Tibial nerve (tissue), 4 donors: Measurements from ENCODE around the gene GSTM5. TPM values are rescaled to one million over a fixed set of nuclear protein-coding genes. Genes with fewer than 3 reads are reported as not detected.
"Not testable (repeated sequence)": the region's sequence is repeated elsewhere in the genome, so short reads cannot be mapped to it uniquely, and the experiment has no call there.

Experiments
- DNase-seq, 2 donors: peaks; one replicate each; pipeline ENCODE4 v3.0.0-alpha.2; 2019; ENCODE audit warnings: low spot score in 2 of 2
- H3K27ac ChIP-seq, 4 donors: fragments of 200-600 bp; sonication (generic) in 3 of 4; one replicate each; pipeline ENCODE4 v1.5.1; 2017 to 2019; ENCODE audit warnings: mild to moderate bottlenecking in 1 of 4
- H3K27me3 ChIP-seq, 2 donors: fragments of 200-600 bp; sonication (generic) in 1 of 2; one replicate each; pipeline versions ENCODE4 v1.5.1 to v1.6.0; 2017 to 2019
- H3K36me3 ChIP-seq, 3 donors: fragments of 200-600 bp; sonication (generic); one replicate each; pipeline ENCODE4 v1.5.1; 2018 to 2019
- H3K4me1 ChIP-seq, 4 donors: fragments of 200-600 bp; sonication (generic) in 3 of 4; one replicate each; pipeline ENCODE4 v1.5.1; 2017 to 2019
- H3K4me3 ChIP-seq, 4 donors: fragments of 200-600 bp; sonication (generic) in 3 of 4; one replicate each; pipeline ENCODE4 v1.5.1; 2017 to 2019; ENCODE audit warnings: mild to moderate bottlenecking in 1 of 4, moderate library complexity in 1 of 4
- H3K9me3 ChIP-seq, 4 donors: fragments of 200-600 bp; sonication (generic) in 3 of 4; one replicate each; pipeline ENCODE4 v1.5.1; 2017 to 2019
- EP300 ChIP-seq, 2 donors: sonication (generic); formaldehyde crosslinking; IDR thresholded peaks; one replicate each; pipeline ENCODE4 v1.6.1; 2017; ENCODE audit warnings: antibody characterized with exemption in 2 of 2, mild to moderate bottlenecking in 1 of 2
- POLR2A ChIP-seq, 2 donors: fragments of 450-650 bp; IDR thresholded peaks; one replicate each; pipeline ENCODE4 v1.6.1; 2017; ENCODE audit warnings: antibody characterized with exemption in 2 of 2, mild to moderate bottlenecking in 2 of 2, moderate library complexity in 2 of 2
- WGBS, 2 donors: methylation state at CpG; one replicate each; pipeline ENCODE4 v1.1.5; 2018; 5-methylcytosine and 5-hydroxymethylcytosine counted together
- total RNA-seq, 4 donors: library from RNA; depleted of rRNA; stranded (reverse); fragments of >200 nt; gene quantifications; one replicate each; pipeline ENCODE4 v1.1.0, GENCODE V29; 2016
- TF ChIP-seq, protein P1 (sequence below), 5 experiments: fragments of 200-600 bp in 3 of 5; fragments of 450-650 bp in 2 of 5; sonication (generic) in 3 of 5; IDR thresholded peaks; one replicate each; pipeline ENCODE4 v1.5.1; 2016 to 2019; ENCODE audit warnings: antibody characterized with exemption in 5 of 5, mild to moderate bottlenecking in 3 of 5, moderate library complexity in 2 of 5

The GSTM5 gene
- total RNA-seq, 4 donors from 2014 or later: 1.1 to 9.2 (median 2.8) TPM

DNA sequence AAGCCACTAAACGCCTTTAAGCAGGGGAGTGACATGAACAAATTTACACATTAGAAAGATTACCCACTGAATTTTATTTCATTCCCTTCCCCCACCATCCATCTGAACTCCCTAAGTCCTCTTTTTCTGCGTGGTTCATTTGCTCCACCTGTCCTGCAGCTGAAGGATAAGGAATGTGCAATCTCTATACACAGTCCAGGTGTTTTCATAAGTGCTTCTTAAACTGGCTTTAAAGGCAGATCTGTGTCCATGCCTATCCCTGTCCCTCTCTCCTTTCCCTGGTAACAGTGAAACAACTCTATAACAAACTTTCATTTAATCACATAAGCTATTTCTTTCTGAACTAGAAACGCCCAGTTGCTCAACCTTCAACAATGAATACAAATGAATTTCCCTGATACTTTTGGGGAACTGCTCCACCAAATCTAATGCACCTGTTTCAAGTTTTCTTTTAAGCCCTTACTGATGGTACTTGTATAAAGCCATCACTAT lies 20.4 kb downstream of the GSTM5 start:
- WGBS, 2 donors: 67 to 68% methylated on average over 3 of the region's 3 CpGs
- peak overlapping the region in 1 of 4 donors; percentile 31 for H3K27ac ChIP-seq
- no peaks in the 10 kb centered on the region for H3K27me3 ChIP-seq
- peaks cover 0 to 38% (median 0%) of the 10 kb centered on the region in 3 donors for H3K36me3 ChIP-seq
- no peaks in the 10 kb centered on the region for H3K9me3 ChIP-seq
- H3K4me1 ChIP-seq: no peaks in the 10 kb centered on the region
- no peak for DNase-seq
- TF ChIP-seq, protein P1, sequence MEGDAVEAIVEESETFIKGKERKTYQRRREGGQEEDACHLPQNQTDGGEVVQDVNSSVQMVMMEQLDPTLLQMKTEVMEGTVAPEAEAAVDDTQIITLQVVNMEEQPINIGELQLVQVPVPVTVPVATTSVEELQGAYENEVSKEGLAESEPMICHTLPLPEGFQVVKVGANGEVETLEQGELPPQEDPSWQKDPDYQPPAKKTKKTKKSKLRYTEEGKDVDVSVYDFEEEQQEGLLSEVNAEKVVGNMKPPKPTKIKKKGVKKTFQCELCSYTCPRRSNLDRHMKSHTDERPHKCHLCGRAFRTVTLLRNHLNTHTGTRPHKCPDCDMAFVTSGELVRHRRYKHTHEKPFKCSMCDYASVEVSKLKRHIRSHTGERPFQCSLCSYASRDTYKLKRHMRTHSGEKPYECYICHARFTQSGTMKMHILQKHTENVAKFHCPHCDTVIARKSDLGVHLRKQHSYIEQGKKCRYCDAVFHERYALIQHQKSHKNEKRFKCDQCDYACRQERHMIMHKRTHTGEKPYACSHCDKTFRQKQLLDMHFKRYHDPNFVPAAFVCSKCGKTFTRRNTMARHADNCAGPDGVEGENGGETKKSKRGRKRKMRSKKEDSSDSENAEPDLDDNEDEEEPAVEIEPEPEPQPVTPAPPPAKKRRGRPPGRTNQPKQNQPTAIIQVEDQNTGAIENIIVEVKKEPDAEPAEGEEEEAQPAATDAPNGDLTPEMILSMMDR (IDR thresholded peaks at IDR 0.05): no peak
- TF ChIP-seq POLR2A (IDR thresholded peaks at IDR 0.05) (no peak), EP300 (IDR thresholded peaks at IDR 0.05) (no peak)
- no peak overlapping the region for H3K4me3 ChIP-seq

DNA sequence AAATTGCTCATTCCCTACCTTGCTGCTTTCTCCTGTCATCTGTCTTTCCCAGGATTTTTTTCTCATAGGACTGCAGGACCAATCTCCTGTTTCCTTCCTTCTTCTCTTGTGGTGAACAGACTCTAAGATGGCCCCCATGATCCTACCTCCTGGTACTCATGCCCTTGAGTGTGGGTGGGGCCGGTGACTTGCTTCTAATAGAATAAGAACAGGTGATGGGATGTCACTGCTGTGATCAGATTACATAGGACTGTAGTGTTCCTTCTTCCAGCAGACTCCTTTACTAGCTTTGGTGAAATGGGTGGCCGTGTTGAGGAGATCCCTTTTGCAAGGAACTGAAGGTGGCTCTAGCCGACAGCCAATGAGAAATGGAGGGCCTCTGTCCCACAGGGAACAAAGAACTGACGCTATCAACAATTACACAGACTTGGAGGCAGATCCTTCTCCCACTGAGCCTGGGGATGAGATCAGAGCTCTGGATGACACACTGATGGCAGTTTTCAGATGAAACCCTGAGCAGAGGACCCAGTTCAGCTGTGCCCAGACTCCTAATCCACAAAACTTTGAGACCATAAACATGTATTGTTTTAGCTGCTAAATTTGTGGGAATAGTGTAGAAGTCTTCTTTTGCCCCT lies 21.3 kb downstream of the GSTM5 start:
- 72 to 84% methylated on average over 4 of the region's 4 CpGs for WGBS, 2 donors
- TF ChIP-seq, protein P1 (IDR thresholded peaks at IDR 0.05): no peak
- TF ChIP-seq POLR2A (IDR thresholded peaks at IDR 0.05) (no peak), EP300 (IDR thresholded peaks at IDR 0.05) (no peak)

DNA sequence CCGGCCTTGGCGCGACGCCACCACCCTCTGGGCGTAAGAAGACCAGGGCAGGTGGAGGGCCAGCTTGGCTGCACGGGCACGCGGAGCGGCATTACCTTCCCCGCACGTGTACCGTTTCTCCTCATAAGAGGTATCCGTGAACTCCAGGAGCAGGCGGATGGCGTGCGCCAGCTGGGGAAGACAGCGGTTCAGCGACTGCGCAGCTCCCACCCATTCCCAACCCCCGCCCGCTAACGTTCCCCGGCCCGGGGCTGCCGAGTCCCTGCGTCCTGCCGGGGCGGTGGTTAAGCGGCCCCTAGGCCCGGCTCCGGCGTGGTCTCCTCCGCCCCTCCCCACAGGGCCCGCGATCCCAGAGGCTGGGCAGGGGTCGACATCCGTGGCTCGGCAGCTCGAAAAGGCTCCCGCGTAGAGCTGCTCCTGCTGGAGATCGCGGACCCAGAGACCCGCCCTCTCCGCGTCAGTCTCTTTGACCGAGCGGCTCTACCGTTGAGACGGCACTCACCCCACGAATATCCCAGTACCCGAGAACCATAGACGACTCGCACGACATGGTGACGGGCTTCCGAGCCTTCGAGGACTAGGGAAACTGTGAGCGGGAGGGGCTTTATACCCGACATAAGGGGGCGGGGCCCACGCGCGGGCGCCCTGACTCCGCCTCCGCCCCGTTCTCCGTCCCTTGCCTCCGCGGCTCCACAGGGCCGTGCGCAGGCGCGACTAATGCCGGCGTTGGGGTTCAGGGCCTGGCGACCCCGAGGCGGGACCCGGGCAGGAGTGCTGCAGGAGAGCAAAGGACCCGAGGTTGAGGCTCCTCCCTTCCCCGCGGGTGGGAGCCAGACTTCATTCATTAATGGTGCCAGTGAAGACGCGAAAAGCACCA lies 27.9 kb downstream of the GSTM5 start:
- Histone ChIP-seq H3K27me3 (no peaks in the 10 kb centered on the region), H3K4me3 (peak overlapping the region; percentile 63 to 82 (median 73)), H3K27ac (peak overlapping the region; percentile 76 to 88 (median 82)), H3K4me1 (peaks cover 0 to 20% (median 2%) of the 10 kb centered on the region in 4 donors), H3K9me3 (no peaks in the 10 kb centered on the region), H3K36me3 (peaks cover 0 to 26% (median 0%) of the 10 kb centered on the region in 3 donors)
- TF ChIP-seq, protein P1 (IDR thresholded peaks at IDR 0.05): no peak
- TF ChIP-seq POLR2A (IDR thresholded peaks at IDR 0.05) (peak; percentile 34 to 91), EP300 (IDR thresholded peaks at IDR 0.05) (peak in 1 of 2 donors; percentile 91)
- WGBS, 2 donors: 2% methylated on average over 69 of the region's 86 CpGs; no CpG with 5 or more reads in 1 of the 2 donors
- DNase-seq: peak; percentile 61 to 73

More for the DNA sequence above, 21.3 kb downstream of the GSTM5 start:
- H3K4me1 ChIP-seq: no peaks in the 10 kb centered on the region
- no peak overlapping the region for H3K4me3 ChIP-seq
- DNase-seq: no peak
- H3K27me3 ChIP-seq: no peaks in the 10 kb centered on the region
- H3K36me3 ChIP-seq: peaks cover 0 to 44% (median 0%) of the 10 kb centered on the region in 3 donors
- peak overlapping the region in 1 of 4 donors; percentile 31 for H3K27ac ChIP-seq
- H3K9me3 ChIP-seq: no peaks in the 10 kb centered on the region

DNA sequence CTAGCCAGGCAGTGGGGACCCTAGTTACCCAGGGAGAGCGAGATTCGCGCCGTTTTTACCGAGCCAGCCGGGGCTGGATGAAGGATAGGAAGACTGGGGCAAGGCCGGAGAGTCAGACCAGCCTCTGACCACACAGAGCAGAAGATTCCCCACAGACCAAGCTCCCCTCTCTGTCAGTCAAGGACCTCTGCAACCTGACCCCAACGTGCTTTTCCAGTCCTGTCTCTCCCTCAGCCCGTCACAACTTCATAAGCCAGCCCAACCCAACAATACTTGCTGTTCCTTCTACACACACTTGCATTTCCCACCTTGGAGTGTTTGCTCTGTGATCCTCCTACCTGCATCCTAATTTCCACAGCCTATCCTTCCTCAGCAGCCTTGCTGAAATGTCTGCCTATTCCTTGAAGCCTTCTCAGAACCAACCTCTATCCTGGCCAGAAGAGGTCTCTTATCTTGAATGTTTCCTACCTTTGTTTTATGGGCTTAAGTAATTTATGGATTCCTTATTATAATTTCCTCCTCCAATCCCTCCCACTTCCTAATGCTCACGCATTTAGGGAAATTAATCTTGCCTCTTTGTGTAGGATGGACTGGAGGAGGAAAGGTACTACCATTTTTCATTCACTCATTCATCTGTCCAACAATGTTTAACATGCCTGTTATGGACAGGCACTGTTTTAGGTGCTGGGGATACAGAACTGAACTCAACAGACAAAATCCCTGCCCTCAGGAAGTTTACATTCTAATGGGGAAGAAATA lies 28.7 kb downstream of the GSTM5 start, which contains the start of gene GSTM3:
Gene GSTM3, minus strand, starts transcription at position 424 of the 759 bp plus-strand sequence. CDS start 751 bp downstream, outside the sequence.
- no peak for TF ChIP-seq POLR2A (IDR thresholded peaks at IDR 0.05)
- TF ChIP-seq EP300 (IDR thresholded peaks at IDR 0.05): no peak
- TF ChIP-seq, protein P1 (IDR thresholded peaks at IDR 0.05): no peak
- DNase-seq: no peak
- no peaks in the 10 kb centered on the region for H3K27me3 ChIP-seq
- peak within 1 kb of the TSS; percentile 63 to 82 (median 73) for H3K4me3 ChIP-seq
- peaks cover 0 to 20% (median 0%) of the 10 kb centered on the region in 3 donors for H3K36me3 ChIP-seq
- no peaks in the 10 kb centered on the region for H3K9me3 ChIP-seq
- H3K4me1 ChIP-seq: peaks cover 0 to 20% (median 2%) of the 10 kb centered on the region in 4 donors
- H3K27ac ChIP-seq: peak within 1 kb of the TSS; percentile 76 to 88 (median 82)
- 2 to 10% methylated on average over 9 to 10 of the region's 10 CpGs for WGBS, 2 donors

DNA sequence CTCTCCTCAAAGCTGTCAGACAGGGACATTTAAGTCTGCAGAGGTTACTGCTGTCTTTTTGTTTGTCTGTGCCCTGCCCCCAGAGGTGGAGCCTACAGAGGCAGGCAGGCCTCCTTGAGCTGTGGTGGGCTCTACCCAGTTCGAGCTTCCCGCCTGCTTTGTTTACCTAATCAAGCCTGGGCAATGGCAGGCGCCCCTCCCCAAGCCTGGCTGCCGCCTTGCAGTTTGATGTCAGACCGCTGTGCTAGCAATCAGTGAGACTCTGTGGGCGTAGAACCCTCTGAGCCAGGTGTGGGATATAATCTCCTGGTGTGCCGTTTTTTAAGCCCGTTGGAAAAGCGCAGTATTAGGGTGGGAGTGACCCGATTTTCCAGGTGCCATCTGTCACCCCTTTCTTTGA lies 36.3 kb downstream of the GSTM5 start:
- H3K4me1 ChIP-seq, H3K27ac ChIP-seq, H3K27me3 ChIP-seq, H3K36me3 ChIP-seq, DNase-seq, H3K4me3 ChIP-seq, H3K9me3 ChIP-seq: not testable (repeated sequence)
- WGBS, 2 donors: 91 to 92% methylated on average over 10 of the region's 10 CpGs
